GM19455 (cell line): ENCODE results near the gene CAPRIN2.

ENCODE experiments used
- ATAC-seq: cut with Tn5 transposase; IDR thresholded peaks from one replicate; pipeline ENCODE4 v1.9.1; 2021; ENCODE audit not compliant: unreplicated experiment

Gene CAPRIN2

GRCh38 chr12:30754750-30755394 is at the start of gene CAPRIN2:
CAPRIN2 (minus strand) TSS chr12:30754951; CDS start chr12:30753520, 1,431 bp downstream.
- peak; percentile 95 for ATAC-seq

DNA sequence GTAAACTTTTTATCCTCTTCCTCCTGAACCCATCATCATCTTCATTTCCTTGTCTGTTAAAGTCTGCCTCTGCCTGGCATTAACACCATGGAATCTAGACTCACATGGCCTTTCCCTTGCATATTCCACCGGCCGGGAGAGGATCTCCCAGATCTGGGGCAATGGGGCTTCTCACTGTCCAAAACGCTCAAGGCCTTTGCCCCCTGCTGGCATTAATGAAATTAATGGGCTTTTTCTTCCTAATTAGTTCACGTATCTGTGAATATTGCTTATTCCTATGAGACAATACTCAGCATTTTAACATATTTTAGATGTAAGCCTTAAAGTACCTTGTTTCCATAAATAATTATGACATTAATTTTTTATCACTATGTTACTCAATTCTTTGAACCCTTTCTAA is 42.9 kb upstream of the CAPRIN2 start:
- ATAC-seq: no peak

DNA sequence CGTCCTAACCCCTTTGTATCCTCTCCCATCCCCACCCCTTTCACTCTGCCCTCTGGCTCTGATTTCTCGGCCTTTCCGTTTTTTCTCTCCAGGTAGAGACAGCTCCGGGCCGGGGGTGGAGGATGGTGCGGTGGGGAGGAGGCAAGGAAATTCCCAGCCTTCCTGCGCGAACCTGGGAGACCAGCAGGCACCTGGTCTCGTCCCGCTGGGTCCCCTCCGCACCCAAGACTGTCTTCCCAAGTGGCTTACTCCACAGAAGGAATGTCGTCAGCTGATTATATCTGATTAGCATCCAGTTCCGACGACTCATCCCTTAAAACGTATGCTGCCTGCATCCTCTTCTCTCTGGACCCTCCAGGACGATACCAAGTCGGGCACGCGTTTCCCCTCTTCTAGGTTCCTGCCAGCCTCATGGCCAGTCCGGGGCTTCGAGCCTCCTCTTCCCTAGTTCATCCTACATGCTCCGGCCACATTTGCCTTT is 42.2 kb upstream of the CAPRIN2 start:
- ATAC-seq: no peak

DNA sequence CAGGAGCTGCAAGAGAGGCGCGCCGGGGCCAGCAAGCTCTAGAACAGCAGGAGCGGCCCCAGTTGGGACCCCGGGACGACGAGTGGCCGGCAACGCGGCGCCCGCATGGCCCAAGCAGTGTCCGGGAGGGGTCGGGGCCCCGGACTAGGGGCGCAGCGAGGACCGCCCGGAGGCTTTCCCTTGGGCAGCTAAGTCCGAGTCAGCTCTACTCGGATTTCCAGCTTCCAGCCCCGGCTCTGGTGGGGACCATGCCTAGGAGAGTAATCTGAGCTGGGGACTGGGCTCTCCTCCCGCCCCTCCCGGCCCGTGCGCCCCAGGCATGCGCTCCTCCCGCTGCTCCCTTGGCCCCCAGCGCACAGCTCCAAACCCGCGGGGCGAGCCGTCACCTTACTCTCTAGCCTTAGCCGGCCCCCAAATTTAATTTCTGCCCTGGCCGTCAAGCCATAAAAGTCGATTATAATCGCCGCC is 41.6 kb upstream of the CAPRIN2 start:
- no peak for ATAC-seq

DNA sequence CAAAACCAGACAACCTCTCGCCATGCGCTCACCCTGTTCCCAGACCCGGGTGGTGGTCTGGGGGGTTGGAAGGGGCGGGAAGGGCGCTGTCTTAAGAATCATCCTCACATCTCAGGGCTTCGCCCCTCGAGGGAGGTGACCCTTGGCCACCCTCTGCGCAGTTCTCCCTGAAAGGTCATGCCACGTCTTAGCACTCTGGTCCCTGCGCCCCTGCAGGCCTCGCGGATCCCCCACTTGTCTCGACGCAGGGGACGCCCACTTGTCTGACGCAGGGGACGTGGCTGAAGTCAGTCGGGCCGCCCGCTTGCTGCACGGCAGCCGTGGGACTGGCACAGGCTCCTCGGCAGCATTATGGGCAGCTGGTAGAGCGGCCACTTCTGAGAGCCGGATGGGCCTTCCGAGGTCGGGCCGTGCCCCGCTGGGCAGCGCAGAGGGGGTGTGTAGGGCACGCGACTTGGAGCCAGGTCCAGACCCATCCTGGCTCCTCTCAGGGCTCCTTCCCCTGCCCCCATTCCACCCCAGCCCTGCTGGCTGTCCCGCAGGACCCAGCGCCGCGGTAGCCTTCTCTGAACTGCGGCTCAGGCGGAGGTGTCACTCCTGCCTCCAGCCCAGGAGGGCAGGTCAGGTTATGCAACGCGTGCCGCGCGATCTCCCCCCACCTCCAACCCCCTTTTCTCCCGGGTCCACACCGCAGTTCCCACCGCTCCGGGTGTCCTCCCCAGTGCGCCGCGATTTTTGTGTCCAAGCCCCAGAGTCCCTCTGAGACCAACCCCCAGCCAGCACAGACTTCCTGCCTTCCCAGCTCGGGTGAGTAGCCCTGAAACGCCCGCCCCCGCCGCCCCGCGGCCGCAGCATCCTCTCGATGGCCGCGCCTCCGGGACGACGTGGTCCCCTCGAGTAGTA is 40.9 kb upstream of the CAPRIN2 start:
- peak; percentile 71 for ATAC-seq

- ATAC-seq: no peak
These were observed 40.0 kb upstream of the CAPRIN2 start for GRCh38 chr12:30794591-30795409.

DNA sequence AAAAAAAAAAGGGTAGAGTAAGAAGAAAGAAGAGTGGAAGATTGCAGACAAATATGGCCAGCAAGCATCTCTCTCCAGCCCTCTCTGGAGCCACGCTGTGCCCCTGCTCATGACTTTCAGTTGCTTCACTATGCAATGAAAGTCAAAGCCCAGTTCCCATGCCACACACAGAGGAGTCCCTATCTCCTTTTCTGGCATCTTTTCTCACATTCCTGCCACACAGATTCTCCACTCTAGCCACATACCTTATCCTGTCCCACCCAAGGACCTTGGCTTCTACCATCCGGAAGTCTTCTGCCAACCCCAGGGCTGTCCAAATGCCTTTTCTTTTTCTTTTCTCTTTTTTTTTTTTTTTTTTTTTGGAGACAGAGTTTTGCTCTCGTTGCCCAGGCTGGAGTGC is 39.3 kb upstream of the CAPRIN2 start:
- ATAC-seq: no peak

DNA sequence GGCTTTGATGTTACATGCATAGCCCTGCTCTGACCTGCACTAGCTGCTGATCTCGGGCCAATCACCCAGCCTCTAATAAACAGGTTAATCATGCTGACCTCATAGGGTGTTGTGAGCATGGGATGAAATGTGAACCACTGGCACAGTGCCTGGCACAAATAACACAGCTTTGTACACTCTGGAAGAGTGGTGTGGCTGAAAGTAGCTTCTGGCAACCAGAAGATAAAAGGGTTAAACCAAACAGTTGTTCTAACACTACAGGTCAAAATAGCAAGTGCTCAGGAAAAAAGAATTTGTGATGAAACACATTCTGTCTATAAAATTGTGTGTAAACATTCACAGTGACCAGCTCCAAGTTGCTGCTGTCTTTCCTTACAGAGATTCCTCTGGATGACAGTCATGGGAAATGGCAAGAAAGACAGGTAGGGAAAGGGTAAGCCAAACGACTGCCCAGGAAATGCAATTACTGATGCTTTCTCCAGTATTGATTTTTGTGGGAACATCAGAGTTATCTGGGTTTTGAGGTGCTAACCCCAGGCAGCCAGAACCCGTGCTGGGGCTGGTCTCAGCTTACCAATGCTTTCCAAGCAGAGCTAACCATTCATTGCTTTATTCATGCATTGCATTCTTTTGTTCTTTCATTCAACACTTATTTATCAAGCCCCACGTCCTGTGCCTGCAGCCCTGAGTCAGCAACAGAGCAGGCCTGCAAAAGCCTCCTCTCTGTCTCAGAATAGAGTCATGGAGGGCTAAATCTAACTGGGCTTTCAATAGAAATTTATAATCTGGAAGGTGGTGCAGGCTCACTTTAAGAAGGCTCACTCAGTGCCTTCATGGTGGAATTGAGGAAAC is 38.1 kb upstream of the CAPRIN2 start:
- ATAC-seq: no peak

DNA sequence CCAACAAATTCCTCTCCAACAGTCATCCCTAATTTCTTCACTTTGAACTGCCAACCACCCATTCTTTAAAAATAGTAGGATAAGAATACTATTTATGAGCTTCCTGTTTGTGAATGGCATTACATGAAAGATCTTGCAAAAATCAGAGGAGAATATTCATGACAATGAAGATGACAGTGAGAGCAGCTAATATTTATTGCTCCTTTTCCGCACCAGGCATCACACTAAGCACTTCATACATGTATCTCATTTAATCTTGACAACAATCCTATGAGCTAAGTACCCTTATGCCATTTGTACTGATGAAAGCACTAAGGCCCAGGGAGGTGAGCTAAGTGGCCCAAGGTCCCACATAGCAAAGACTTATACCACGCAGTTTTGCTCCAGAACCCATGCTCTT is 37.3 kb upstream of the CAPRIN2 start:
- ATAC-seq: no peak

DNA sequence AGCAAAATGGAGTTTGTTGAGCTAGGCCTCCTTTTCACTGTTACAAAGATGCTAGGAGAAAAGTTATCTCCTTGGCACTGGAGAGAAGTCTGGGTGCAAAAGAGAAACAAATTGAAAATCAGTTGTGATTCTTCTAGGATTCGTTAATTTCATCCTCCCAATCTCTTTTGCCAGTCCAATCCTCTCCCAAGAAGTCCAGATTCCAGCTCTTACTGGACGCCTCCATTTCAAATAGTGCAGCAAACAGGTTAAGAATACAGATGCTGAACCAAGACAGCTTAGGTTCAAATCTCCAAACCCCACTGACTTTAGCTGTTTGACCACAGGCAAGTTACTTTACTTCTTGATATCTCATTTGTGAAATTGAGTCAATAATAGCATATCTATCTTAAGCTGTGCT is 34.0 kb upstream of the CAPRIN2 start:
- no peak for ATAC-seq

DNA sequence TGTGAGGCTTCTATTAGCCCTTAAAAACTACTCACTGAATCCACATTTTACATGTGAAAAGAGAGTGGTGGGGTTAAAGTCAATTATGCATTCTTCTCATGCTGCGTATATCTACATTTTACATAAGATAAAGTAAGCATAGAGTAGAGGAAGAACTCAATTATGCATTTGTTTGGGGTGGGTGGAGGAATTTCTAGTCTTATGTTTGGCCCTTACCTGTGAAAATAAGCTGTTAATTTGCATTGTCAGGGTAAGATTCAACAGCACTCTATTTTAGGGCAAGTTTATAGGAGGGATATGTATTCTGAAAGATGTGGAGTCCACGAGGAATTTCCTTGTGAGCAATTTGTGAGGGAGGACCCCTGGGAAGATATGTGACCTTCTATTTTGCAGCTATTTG is 30.9 kb upstream of the CAPRIN2 start:
- no peak for ATAC-seq

- no peak for ATAC-seq
These were observed 29.8 kb upstream of the CAPRIN2 start for GRCh38 chr12:30784508-30784907.

DNA sequence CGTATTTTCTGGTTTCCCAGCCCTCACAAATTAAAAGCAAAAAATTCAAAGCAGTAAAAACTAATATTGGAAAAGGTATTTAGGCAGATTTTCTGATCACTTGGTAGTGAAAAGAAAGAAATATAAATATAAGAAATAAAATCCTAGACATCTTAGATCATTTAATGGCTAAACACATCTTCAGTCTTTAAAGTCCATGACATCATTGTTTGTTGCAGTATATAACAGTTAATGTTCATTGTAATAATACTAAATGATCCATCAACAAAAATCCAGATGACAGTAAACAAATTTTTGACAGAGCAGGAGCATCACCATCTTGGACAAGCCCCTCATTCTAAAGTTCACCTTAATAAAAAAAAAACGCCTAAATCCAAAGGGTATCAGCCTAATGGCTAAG is 29.2 kb upstream of the CAPRIN2 start:
- ATAC-seq: no peak

DNA sequence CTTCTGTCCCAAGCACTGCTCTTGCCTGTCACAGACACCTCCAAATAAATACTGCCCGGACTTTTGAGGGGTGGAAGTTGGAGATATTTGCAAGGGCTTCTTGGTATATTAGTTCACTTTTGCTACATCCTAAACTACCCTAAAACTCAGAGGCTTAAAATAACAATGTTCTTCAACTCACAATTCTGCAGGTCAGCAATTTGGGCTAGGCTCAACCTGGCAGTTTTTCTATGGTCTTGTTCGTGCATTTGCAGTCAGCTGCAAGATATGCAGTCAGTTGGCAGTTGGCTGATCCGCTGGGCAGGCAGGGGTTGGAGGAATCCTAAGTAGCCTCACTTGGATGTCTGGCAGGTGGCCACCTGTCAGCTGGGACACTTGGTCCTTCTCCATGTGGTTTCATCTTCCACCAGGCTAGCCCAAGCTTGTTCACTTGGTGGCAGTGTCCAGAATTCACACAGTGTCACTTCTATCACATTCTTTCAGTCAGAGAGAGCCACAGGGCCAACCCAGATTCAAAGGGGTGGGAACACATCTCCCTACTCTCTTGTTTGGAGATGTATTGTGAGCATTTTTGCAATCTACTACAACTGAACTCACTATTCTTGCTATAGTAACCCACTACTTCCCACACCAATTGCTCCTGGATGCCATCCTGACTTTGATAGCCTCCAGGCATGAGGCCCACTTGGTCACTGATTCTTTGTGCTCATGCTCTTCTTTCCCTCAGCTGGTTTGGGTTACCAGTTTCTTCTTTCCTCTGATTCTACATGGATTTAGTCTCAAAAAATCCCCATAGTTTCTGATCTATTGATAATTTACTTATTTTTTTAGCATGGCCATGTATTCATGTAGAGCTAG is 27.8 kb upstream of the CAPRIN2 start:
- ATAC-seq: no peak

GRCh38 chr12:30779578-30779977 is 24.8 kb upstream of the CAPRIN2 start:
- ATAC-seq: no peak

GRCh38 chr12:30779178-30779577 is 24.4 kb upstream of the CAPRIN2 start:
- ATAC-seq: no peak

- no peak for ATAC-seq
These were observed 19.8 kb upstream of the CAPRIN2 start for GRCh38 chr12:30774599-30774998.

DNA sequence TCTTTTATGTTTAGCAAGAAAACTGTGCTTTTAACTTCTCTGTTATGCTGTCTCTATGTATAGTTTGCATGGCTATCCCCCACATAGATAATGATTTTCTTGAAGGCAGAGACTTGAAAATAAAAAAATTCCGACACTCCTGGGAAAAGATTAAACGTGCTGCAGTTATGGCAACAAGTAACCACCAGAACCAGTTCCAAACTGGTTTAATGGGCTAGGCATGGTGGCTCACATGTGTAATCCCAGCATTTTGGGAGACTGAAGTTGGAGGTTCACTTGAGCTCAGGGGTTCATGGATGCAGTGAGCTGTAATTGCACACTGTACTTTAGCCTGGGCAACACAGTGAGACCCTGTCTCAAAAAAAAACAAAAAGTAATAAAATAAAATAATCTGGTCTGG is 15.1 kb upstream of the CAPRIN2 start:
- no peak for ATAC-seq

DNA sequence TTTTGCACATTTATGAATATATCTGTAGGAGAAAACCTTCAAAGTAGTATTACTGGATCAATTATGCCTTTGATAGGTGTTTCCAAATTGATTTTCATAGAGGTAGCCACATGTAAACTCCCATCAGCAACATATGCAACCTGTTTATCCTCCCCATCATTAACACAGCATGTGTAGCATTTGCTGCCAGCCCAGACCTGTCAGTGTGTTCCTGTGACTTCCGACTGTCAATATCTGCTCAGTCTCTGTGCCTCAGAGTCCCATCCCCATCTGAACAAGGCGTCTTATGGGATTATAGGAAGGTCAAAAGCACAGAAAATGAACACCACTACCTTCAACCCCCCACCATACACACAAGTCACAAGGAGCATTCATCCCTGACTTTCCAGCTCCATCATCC is 9.5 kb upstream of the CAPRIN2 start:
- no peak for ATAC-seq
